K562 (cell line): ENCODE measurements around the gene BFSP2. TPM values are rescaled to one million over a fixed set of nuclear protein-coding genes. Genes with fewer than 3 reads are reported as not detected.
A peak's percentile ranks its signal among the peaks of the same experiment; 100 is the strongest.

Source experiments
- ATAC-seq: fragments of 200-7000 bp; cut with Tn5 transposase; 3 replicates; pipeline ENCODE4 v1.9.1; 2020; ENCODE audit warnings: moderate library complexity
- BruUV-seq: library from RNA; stranded (reverse); fragments of 400-500 nt; replicated peaks from 2 replicates; lab custom pipeline; 2021; lab: Mats Ljungman, UMichigan
- CTCF ChIA-PET: fragments of 300-600 bp; formaldehyde crosslinking; extraction: SDS; loops from one replicate; lab custom pipeline; 2021; ENCODE audit warnings: low intra/inter-chr PET ratio; lab: Yijun Ruan, JAX
- POLR2A ChIA-PET: fragments of 300-600, 350-650 bp; sonication (Branson Sonifier 250); formaldehyde crosslinking; extraction: SDS; loops from one replicate; lab custom pipeline; 2021; ENCODE audit warnings: antibody characterized with exemption, inconsistent platforms; lab: Yijun Ruan, JAX
- DNase-seq, 4 experiments: peaks; one replicate each; pipeline versions ENCODE4 v3.0.0 to v3.0.0-alpha.2; 2011 to 2018; ENCODE audit warnings: low spot score in 3 of 4, mixed read lengths in 3 of 4; ENCODE audit errors: extremely low read depth in 1 of 4
- FAIRE-seq: peaks from 2 replicates; lab custom pipeline; 2011; peaks lifted over from hg19 to GRCh38; lab: Jason Lieb, UNC
- H2AFZ ChIP-seq: 2 replicates; pipeline ENCODE4 v1.6.0; 2011; ENCODE audit warnings: low read depth, low read length, control low read depth, inconsistent platforms
- H3K27ac ChIP-seq: fragments of 200-600 bp; 3 replicates; pipeline ENCODE4 v1.8.0; 2011; ENCODE audit warnings: low read depth, mild to moderate bottlenecking, control low read depth, inconsistent platforms, low read length, moderate library complexity, mixed read lengths; ENCODE audit errors: extremely low read depth
- H3K27me3 ChIP-seq, 2 experiments: fragments of 300-600 bp in 1 of 2; 2 replicates in 1 of 2; 3 replicates in 1 of 2; pipeline versions ENCODE4 v1.6.0 to v1.8.0; 2011; ENCODE audit warnings: inconsistent platforms in 2 of 2, low read length in 2 of 2, mild to moderate bottlenecking in 1 of 2, mixed read lengths in 1 of 2, moderate library complexity in 1 of 2; ENCODE audit not compliant: control insufficient read depth in 2 of 2, insufficient read depth in 2 of 2
- H3K36me3 ChIP-seq: fragments of 300-600 bp; 3 replicates; pipeline ENCODE4 v1.8.0; 2011; ENCODE audit warnings: mild to moderate bottlenecking, low read length, inconsistent platforms; ENCODE audit not compliant: control insufficient read depth, insufficient read depth
- H3K4me1 ChIP-seq, 2 experiments: fragments of 200-600 bp in 1 of 2; replicated peaks in 1 of 2; 2 replicates in 1 of 2; 3 replicates in 1 of 2; pipeline versions ENCODE4 v1.5.1 to v1.8.0; 2011; ENCODE audit warnings: inconsistent platforms in 2 of 2, low read length in 2 of 2, mild to moderate bottlenecking in 1 of 2, mixed read lengths in 1 of 2, moderate library complexity in 1 of 2; ENCODE audit not compliant: control insufficient read depth in 2 of 2, insufficient read depth in 2 of 2
- H3K4me2 ChIP-seq: 2 replicates; pipeline ENCODE4 v1.6.1; 2011; ENCODE audit warnings: low read length, control low read depth, inconsistent platforms, mixed read lengths; ENCODE audit not compliant: insufficient read depth
- H3K4me3 ChIP-seq: fragments of 200-600 bp; sonication (generic), shearing (Covaris generic); 2 replicates; pipeline ENCODE4 v1.5.1; 2016; ENCODE audit warnings: control low read depth, inconsistent platforms
- H3K79me2 ChIP-seq: fragments of 200-600 bp; 3 replicates; pipeline ENCODE4 v1.8.0; 2011; ENCODE audit warnings: low read length, inconsistent platforms; ENCODE audit not compliant: control insufficient read depth, insufficient read depth
- H3K9ac ChIP-seq, 2 experiments: 2 replicates each; pipeline versions ENCODE4 v1.6.0 to v1.6.1; 2011; ENCODE audit warnings: low read depth in 2 of 2, low read length in 2 of 2, control low read depth in 1 of 2, inconsistent platforms in 1 of 2, mild to moderate bottlenecking in 1 of 2, mixed read lengths in 1 of 2; ENCODE audit not compliant: insufficient read depth in 1 of 2
- H3K9me1 ChIP-seq: one replicate; pipeline ENCODE4 v1.6.0; 2011; ENCODE audit warnings: inconsistent platforms, mild to moderate bottlenecking, low read length, moderate library complexity; ENCODE audit not compliant: control insufficient read depth, insufficient read depth
- H3K9me3 ChIP-seq: replicated peaks from 2 replicates; pipeline ENCODE4 v1.5.1; 2011; ENCODE audit warnings: low read depth, low read length, inconsistent platforms; ENCODE audit not compliant: control insufficient read depth, insufficient read depth
- H4K20me1 ChIP-seq: replicated peaks from 2 replicates; pipeline ENCODE4 v1.6.1; 2011; ENCODE audit warnings: low read length, inconsistent platforms, mixed read lengths; ENCODE audit not compliant: control insufficient read depth, insufficient read depth
- CBX5 ChIP-seq: IDR thresholded peaks from 2 replicates; pipeline ENCODE4 v1.6.1; 2014; ENCODE audit warnings: low read depth, borderline replicate concordance
- CTCF ChIP-seq, 3 experiments: IDR thresholded peaks in 2 of 3; conservative IDR thresholded peaks in 1 of 3; 2 replicates each; pipeline ENCODE4 v1.5.1; 2011 to 2012; ENCODE audit warnings: low read length in 3 of 3, mild to moderate bottlenecking in 3 of 3, control low read depth in 2 of 3, improper control_type of control experiment in 1 of 3, inconsistent platforms in 1 of 3, low read depth in 1 of 3, mixed read lengths in 1 of 3, moderate library complexity in 1 of 3; ENCODE audit not compliant: insufficient read depth in 2 of 3
- ETV5 ChIP-seq: sonication (generic); formaldehyde crosslinking; IDR thresholded peaks from 2 replicates; pipeline ENCODE4 v1.4.0; 2020; ENCODE audit warnings: low read depth, mild to moderate bottlenecking, missing genetic modification reagents
- KHSRP ChIP-seq: fragments of 450-650 bp; IDR thresholded peaks from 2 replicates; pipeline ENCODE4 v1.6.1; 2017
- NR2C2 ChIP-seq, 2 experiments: fragments of 200-800 bp in 1 of 2; sonication (Bioruptor generic) in 1 of 2; sonication (generic) in 1 of 2; formaldehyde crosslinking in 1 of 2; IDR thresholded peaks; 2 replicates each; pipeline versions ENCODE4 v1.6.1 to v1.8.0; 2016 to 2022; ENCODE audit warnings: mild to moderate bottlenecking in 1 of 2, missing compliant biosample characterization in 1 of 2, missing genetic modification characterization in 1 of 2, missing genetic modification reagents in 1 of 2
- RAD21 ChIP-seq, 2 experiments: fragments of 250-450 bp in 1 of 2; fragments of 450-650 bp in 1 of 2; sonication (Bioruptor Pico) in 1 of 2; formaldehyde crosslinking in 1 of 2; IDR thresholded peaks in 1 of 2; conservative IDR thresholded peaks in 1 of 2; 2 replicates each; pipeline versions ENCODE4 v1.4.0 to v1.8.0; 2020 to 2022; ENCODE audit warnings: mild to moderate bottlenecking in 2 of 2, moderate library complexity in 1 of 2
- RBM15 ChIP-seq: fragments of 200-400 bp; formaldehyde crosslinking; IDR thresholded peaks from 2 replicates; pipeline ENCODE4 v1.6.1; 2018; ENCODE audit warnings: mild to moderate bottlenecking, low read length, moderate library complexity; ENCODE audit not compliant: insufficient read depth
- SIX5 ChIP-seq, 2 experiments: IDR thresholded peaks; 2 replicates each; pipeline ENCODE4 v1.6.1; 2011; ENCODE audit warnings: low read length in 2 of 2, borderline replicate concordance in 1 of 2, low read depth in 1 of 2, mild to moderate bottlenecking in 1 of 2, moderate library complexity in 1 of 2; ENCODE audit not compliant: insufficient read depth in 1 of 2
- SMARCA5 ChIP-seq: fragments of 450-650 bp; IDR thresholded peaks from 2 replicates; pipeline ENCODE4 v1.6.1; 2016
- TBL1XR1 ChIP-seq, 2 experiments: IDR thresholded peaks; 2 replicates each; pipeline ENCODE4 v1.6.1; 2012; ENCODE audit warnings: improper control_type of control experiment in 2 of 2, low read length in 2 of 2, mild to moderate bottlenecking in 1 of 2
- THRAP3 ChIP-seq: fragments of 450-650 bp; IDR thresholded peaks from 2 replicates; pipeline ENCODE4 v1.6.1; 2016; ENCODE audit warnings: mild to moderate bottlenecking, inconsistent platforms, borderline replicate concordance
- ZFPM2 ChIP-seq: fragments of 250-450 bp; sonication (Bioruptor Pico); IDR thresholded peaks from 2 replicates; pipeline ENCODE4 v1.5.1; 2022; ENCODE audit warnings: mild to moderate bottlenecking
- ZNF311 ChIP-seq: fragments of 250-450 bp; sonication (Bioruptor Pico); IDR thresholded peaks from 2 replicates; pipeline ENCODE4 v1.4.0; 2020; ENCODE audit warnings: mild to moderate bottlenecking, moderate library complexity
- ZNF316 ChIP-seq: fragments of 450-650 bp; IDR thresholded peaks from 2 replicates; pipeline ENCODE4 v1.6.1; 2016
- ZNF584 ChIP-seq: fragments of 200-800 bp; sonication (Bioruptor generic); IDR thresholded peaks from 2 replicates; pipeline ENCODE4 v1.6.1; 2016; ENCODE audit warnings: low read depth, mild to moderate bottlenecking, missing genetic modification characterization, missing compliant biosample characterization
- WGBS: fragments of 100-300 bp; shearing (Covaris generic); methylation state at CpG from one replicate; pipeline ENCODE4 v1.1.6; 2016; ENCODE audit warnings: low coverage, mixed read lengths; ENCODE audit not compliant: insufficient coverage; ENCODE audit errors: missing lambda C conversion rate; 5-methylcytosine and 5-hydroxymethylcytosine counted together
- in situ Hi-C: fragments of 300-500 bp; cut with MboI; formaldehyde crosslinking; loops from 4 replicates; pipeline ENCODE4 v1.15.0; 2018; ENCODE audit warnings: inconsistent platforms, mixed read lengths
- intact Hi-C: fragments of 100-400 bp; cut with micrococcal nuclease; formaldehyde crosslinking; loops from 2 replicates; pipeline ENCODE4 v1.14.2; 2022
- polyA plus RNA-seq, 8 experiments: library from polyadenylated mRNA; depleted of rRNA in 4 of 8; stranded (reverse) in 5 of 8; unstranded in 3 of 8; fragments of >200 nt; fragmentation: Nextera tagmentation in 2 of 8; fragmentation: Illumina TruSeq in 1 of 8; extraction: Ambion mirVana in 2 of 8; extraction: Trizol in 1 of 8; gene quantifications; 2 replicates each; pipeline versions ENCODE4 v1.2.1 to v1.2.3, GENCODE V29; 2011 to 2014; ENCODE audit warnings: inconsistent platforms in 1 of 8, missing spikeins in 1 of 8
- total RNA-seq, 7 experiments: library from RNA; depleted of rRNA in 6 of 7; stranded (reverse); fragments of >200 nt in 6 of 7; fragmentation: Illumina TruSeq in 2 of 7; extraction: Trizol in 2 of 7; gene quantifications; 2 replicates each; pipeline versions ENCODE4 v1.2.1 to v1.2.3, GENCODE V29; 2011 to 2021; ENCODE audit warnings: low replicate concordance in 1 of 7

Gene BFSP2
- total and polyA plus RNA-seq, 9 of the 15 experiments (the other 6 are each of a cell fraction or from before 2014, with no cell fraction given) = not detected

- no peak overlapping the region for H3K4me3 ChIP-seq
- H3K9me3 ChIP-seq = no peaks in the 10 kb centered on the region
- no peak for TF ChIP-seq SMARCA5
- no peak for TF ChIP-seq TBL1XR1 (IDR thresholded peaks at IDR 0.05; ENCODE audit: low read length in 2 of 2)
- TF ChIP-seq NR2C2 (CRISPR knock-in tag; IDR thresholded peaks at IDR 0.05) = no peak
- TF ChIP-seq NR2C2 (tag; IDR thresholded peaks at IDR 0.05) = no peak
- TF ChIP-seq ZNF311 (CRISPR knock-in tag) = no peak
- H3K27me3 ChIP-seq = no peaks in the 10 kb centered on the region
- intact Hi-C loops (no loop called here), in situ Hi-C loops (no loop called here)
- ChIA-PET POLR2A (no interaction called here), CTCF (no interaction called here)
- H3K4me1 ChIP-seq = no peaks in the 10 kb centered on the region; a peak in 1 of 5 replicates
- no peak overlapping the region for H3K4me2 ChIP-seq
- FAIRE-seq (no peak), ATAC-seq (no peak), DNase-seq (no peak)
- no peaks in the 10 kb centered on the region for H3K79me2 ChIP-seq
- no peaks in the 10 kb centered on the region for H3K36me3 ChIP-seq
- WGBS = 15% methylated on average over 4 of the region's 6 CpGs
- H2AFZ ChIP-seq = no peak overlapping the region
- H3K9me1 ChIP-seq = no peaks in the 10 kb centered on the region
- no TSS peak for BruUV-seq
- H4K20me1 ChIP-seq = no peaks in the 10 kb centered on the region
- no peak overlapping the region for H3K27ac ChIP-seq
- no peak overlapping the region for H3K9ac ChIP-seq
Observed at GRCh38 chr3:133492159-133492741, 92.4 kb downstream of the BFSP2 start.

GRCh38 chr3:133494469-133494868 lies 94.6 kb downstream of the BFSP2 start:
- H2AFZ ChIP-seq = no peak overlapping the region
- POLR2A ChIA-PET = no interaction called here
- WGBS = 3% methylated on average over 6 of the region's 6 CpGs
- no peak overlapping the region for H3K4me2 ChIP-seq
- ATAC-seq = peak; percentile 92
- in situ Hi-C loops = no loop called here
- no peaks in the 10 kb centered on the region for H3K79me2 ChIP-seq
- no peaks in the 10 kb centered on the region for H3K9me3 ChIP-seq
- H3K27me3 ChIP-seq = no peaks in the 10 kb centered on the region
- DNase-seq = peak in 2 of 4 experiments; percentile 36 to 42
- H4K20me1 ChIP-seq = no peaks in the 10 kb centered on the region
- H3K9me1 ChIP-seq = no peaks in the 10 kb centered on the region
- peak; percentile 60 for FAIRE-seq
- no peak overlapping the region for H3K9ac ChIP-seq
- intact Hi-C loops = loop anchor here (2.0 kb wide), 1 partner anchor 84 kb away; no protein-coding TSS in a partner anchor
- no TSS peak for BruUV-seq
- H3K36me3 ChIP-seq = no peaks in the 10 kb centered on the region
- CTCF ChIA-PET = no interaction called here
- no peak for TF ChIP-seq ZFPM2 (CRISPR knock-in tag)
- no peak for TF ChIP-seq ZNF584
- no peak for TF ChIP-seq SIX5 (IDR thresholded peaks at IDR 0.05; ENCODE audit: borderline replicate concordance in 1 of 2, insufficient read depth in 1 of 2, low read depth in 1 of 2, low read length in 2 of 2)
- TF ChIP-seq CBX5 = no peak
- TF ChIP-seq CTCF (IDR thresholded peaks at IDR 0.05 in 2 of 3, conservative IDR thresholded peaks at IDR 0.05 in 1 of 3; ENCODE audit: insufficient read depth in 2 of 3, low read depth in 1 of 3, low read length in 3 of 3) = peak; percentile 48 to 55 (median 54); a peak in 5 of 6 replicates
- TF ChIP-seq ETV5 (CRISPR knock-in tag) = no peak
- no peak for TF ChIP-seq RBM15
- TF ChIP-seq ZNF316 = no peak
- TF ChIP-seq KHSRP = no peak
- peak in 1 of 2 experiments; percentile 54; a peak in 2 of 4 replicates for TF ChIP-seq RAD21 (CRISPR knock-in tag; conservative IDR thresholded peaks at IDR 0.05 in 1 of 2, IDR thresholded peaks at IDR 0.05 in 1 of 2)
- TF ChIP-seq THRAP3 = no peak
- TF ChIP-seq, all 486 proteins: peak for 2
- H3K27ac ChIP-seq = no peak overlapping the region
- no peak overlapping the region for H3K4me3 ChIP-seq
- H3K4me1 ChIP-seq = no peaks in the 10 kb centered on the region; a peak in 1 of 5 replicates
